Astrocyte (in vitro differentiated cells and primary cell): ENCODE measurements around the gene ICAM1. TPM values are rescaled to one million over a fixed set of nuclear protein-coding genes. Genes with fewer than 3 reads are reported as not detected.
"Not testable (repeated sequence)": the region's sequence is repeated elsewhere in the genome, so short reads cannot be mapped to it uniquely, and the experiment has no call there.

Source experiments
- DNase-seq: peaks from one replicate; pipeline ENCODE4 v3.0.0-alpha.2; 2010; ENCODE audit warnings: low read depth
- FAIRE-seq: peaks from 2 replicates; lab custom pipeline; 2011; peaks lifted over from hg19 to GRCh38; lab: Jason Lieb, UNC
- H2AFZ ChIP-seq: 2 replicates; pipeline ENCODE4 v1.6.0; 2012; ENCODE audit warnings: low read depth, low read length, inconsistent platforms
- H3K27ac ChIP-seq: 2 replicates; pipeline ENCODE4 v1.5.1; 2011; ENCODE audit warnings: low read depth, low read length, inconsistent platforms
- H3K27me3 ChIP-seq: 2 replicates; pipeline ENCODE4 v1.6.0; 2011; ENCODE audit warnings: low read length, inconsistent platforms; ENCODE audit not compliant: insufficient read depth
- H3K36me3 ChIP-seq: 2 replicates; pipeline ENCODE4 v1.5.1; 2011; ENCODE audit warnings: low read length, inconsistent platforms; ENCODE audit not compliant: insufficient read depth
- H3K4me1 ChIP-seq: 2 replicates; pipeline ENCODE4 v1.5.1; 2011; ENCODE audit warnings: low read length, inconsistent platforms; ENCODE audit not compliant: insufficient read depth
- H3K4me2 ChIP-seq: 2 replicates; pipeline ENCODE4 v1.6.0; 2012; ENCODE audit warnings: low read length, inconsistent platforms
- H3K4me3 ChIP-seq: 2 replicates; pipeline ENCODE4 v1.5.1; 2011; ENCODE audit warnings: low read depth, mild to moderate bottlenecking, low read length, inconsistent platforms; ENCODE audit not compliant: insufficient read depth
- H3K79me2 ChIP-seq: 2 replicates; pipeline ENCODE4 v1.6.0; 2012; ENCODE audit warnings: mild to moderate bottlenecking, low read length, inconsistent platforms; ENCODE audit not compliant: insufficient read depth
- H3K9ac ChIP-seq: 2 replicates; pipeline ENCODE4 v1.6.0; 2012; ENCODE audit warnings: mild to moderate bottlenecking, low read length, inconsistent platforms
- H3K9me3 ChIP-seq: 2 replicates; pipeline ENCODE4 v1.5.1; 2012; ENCODE audit warnings: low read depth, mild to moderate bottlenecking, low read length, inconsistent platforms; ENCODE audit not compliant: insufficient read depth
- H4K20me1 ChIP-seq: 2 replicates; pipeline ENCODE4 v1.6.0; 2012; ENCODE audit warnings: low read length, inconsistent platforms; ENCODE audit not compliant: insufficient read depth
- H3K27ac Mint-ChIP-seq: one replicate; pipeline ENCODE4 v1.8.0; 2021; ENCODE audit warnings: mild to moderate bottlenecking, mixed read lengths; ENCODE audit not compliant: unreplicated experiment
- H3K27me3 Mint-ChIP-seq: one replicate; pipeline ENCODE4 v1.8.0; 2021; ENCODE audit warnings: low read depth, mixed read lengths; ENCODE audit not compliant: unreplicated experiment
- H3K36me3 Mint-ChIP-seq: one replicate; pipeline ENCODE4 v1.8.0; 2021; ENCODE audit warnings: low read depth, mixed read lengths; ENCODE audit not compliant: unreplicated experiment
- H3K4me1 Mint-ChIP-seq: one replicate; pipeline ENCODE4 v1.8.0; 2021; ENCODE audit warnings: low read depth, mixed read lengths; ENCODE audit not compliant: unreplicated experiment
- H3K4me3 Mint-ChIP-seq: one replicate; pipeline ENCODE4 v1.8.0; 2021; ENCODE audit warnings: mild to moderate bottlenecking, moderate library complexity, mixed read lengths; ENCODE audit not compliant: unreplicated experiment
- H3K9me3 Mint-ChIP-seq: one replicate; pipeline ENCODE4 v1.8.0; 2021; ENCODE audit warnings: mild to moderate bottlenecking, mixed read lengths; ENCODE audit not compliant: unreplicated experiment
- EZH2 ChIP-seq: IDR thresholded peaks from 2 replicates; pipeline ENCODE4 v1.6.1; 2012; ENCODE audit warnings: mild to moderate bottlenecking, low read length, inconsistent platforms; ENCODE audit not compliant: insufficient read depth
- total RNA-seq: library from RNA; stranded (reverse); gene quantifications from 2 replicates; pipeline ENCODE4 v1.2.1, GENCODE V29; 2021
- TF ChIP-seq, protein P1 (sequence below): IDR thresholded peaks from 2 replicates; pipeline ENCODE4 v1.5.1; 2011; ENCODE audit warnings: low read depth, mild to moderate bottlenecking, inconsistent platforms, low read length, moderate library complexity; ENCODE audit not compliant: insufficient read depth

The ICAM1 gene
- total RNA-seq, 1 donor from 2014 or later = 11.0 TPM

DNA sequence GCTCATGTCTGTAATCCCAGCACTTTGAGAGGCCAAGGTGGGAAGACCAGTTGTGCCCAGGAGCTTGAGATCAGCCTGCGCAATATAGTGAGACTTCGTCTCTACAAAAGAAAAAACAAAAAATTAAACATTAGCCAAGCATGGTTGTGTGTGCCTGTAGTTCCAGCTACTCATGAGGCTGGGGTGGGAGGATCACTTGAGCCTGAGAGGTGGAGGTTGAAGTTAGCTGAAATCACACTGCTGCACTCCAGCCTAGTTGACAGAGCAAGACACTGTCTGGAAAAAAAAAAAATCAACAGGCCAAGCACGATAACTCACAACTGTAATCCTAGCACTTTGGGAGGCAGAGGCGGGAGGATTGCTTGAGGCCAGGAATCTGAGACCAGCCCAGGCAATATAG, 35.9 kb upstream of the ICAM1 start:
- Mint-ChIP-seq H3K27me3 (no peaks in the 10 kb centered on the region), H3K27ac (no peak overlapping the region), H3K9me3 (no peaks in the 10 kb centered on the region), H3K4me3 (no peak overlapping the region), H3K4me1 (peaks cover 1% of the 10 kb centered on the region), H3K36me3 (no peaks in the 10 kb centered on the region)
- no peaks in the 10 kb centered on the region for H3K9me3 ChIP-seq
- peaks cover 9% of the 10 kb centered on the region for H3K79me2 ChIP-seq
- H3K4me2 ChIP-seq = no peak overlapping the region
- H3K4me3 ChIP-seq = no peak overlapping the region
- no peak for DNase-seq
- no peaks in the 10 kb centered on the region for H3K36me3 ChIP-seq
- FAIRE-seq = no peak
- H2AFZ ChIP-seq = no peak overlapping the region
- TF ChIP-seq, protein P1, sequence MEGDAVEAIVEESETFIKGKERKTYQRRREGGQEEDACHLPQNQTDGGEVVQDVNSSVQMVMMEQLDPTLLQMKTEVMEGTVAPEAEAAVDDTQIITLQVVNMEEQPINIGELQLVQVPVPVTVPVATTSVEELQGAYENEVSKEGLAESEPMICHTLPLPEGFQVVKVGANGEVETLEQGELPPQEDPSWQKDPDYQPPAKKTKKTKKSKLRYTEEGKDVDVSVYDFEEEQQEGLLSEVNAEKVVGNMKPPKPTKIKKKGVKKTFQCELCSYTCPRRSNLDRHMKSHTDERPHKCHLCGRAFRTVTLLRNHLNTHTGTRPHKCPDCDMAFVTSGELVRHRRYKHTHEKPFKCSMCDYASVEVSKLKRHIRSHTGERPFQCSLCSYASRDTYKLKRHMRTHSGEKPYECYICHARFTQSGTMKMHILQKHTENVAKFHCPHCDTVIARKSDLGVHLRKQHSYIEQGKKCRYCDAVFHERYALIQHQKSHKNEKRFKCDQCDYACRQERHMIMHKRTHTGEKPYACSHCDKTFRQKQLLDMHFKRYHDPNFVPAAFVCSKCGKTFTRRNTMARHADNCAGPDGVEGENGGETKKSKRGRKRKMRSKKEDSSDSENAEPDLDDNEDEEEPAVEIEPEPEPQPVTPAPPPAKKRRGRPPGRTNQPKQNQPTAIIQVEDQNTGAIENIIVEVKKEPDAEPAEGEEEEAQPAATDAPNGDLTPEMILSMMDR = no peak
- TF ChIP-seq EZH2 = no peak
- H3K27me3 ChIP-seq = no peaks in the 10 kb centered on the region
- H3K9ac ChIP-seq = no peak overlapping the region
- peaks cover 3% of the 10 kb centered on the region for H3K4me1 ChIP-seq
- no peaks in the 10 kb centered on the region for H4K20me1 ChIP-seq
- no peak overlapping the region for H3K27ac ChIP-seq

DNA sequence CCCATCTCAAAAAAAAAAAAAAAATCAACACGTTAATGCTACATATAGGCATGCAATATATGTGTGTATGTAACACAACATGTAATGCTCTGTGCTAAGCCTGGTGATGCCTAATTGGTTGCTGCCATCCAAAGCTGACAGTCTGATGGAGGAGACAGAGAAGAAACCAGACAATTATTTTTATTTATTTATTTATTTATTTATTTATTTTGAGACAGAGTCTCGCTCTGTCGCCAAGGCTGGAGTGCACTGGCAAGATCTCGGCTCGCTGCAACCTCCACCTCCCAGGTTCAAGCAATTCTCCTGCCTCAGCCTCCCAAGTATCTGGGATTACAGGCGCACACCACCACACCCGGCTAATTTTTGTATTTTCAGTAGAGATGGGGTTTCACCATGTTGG, 35.5 kb upstream of the ICAM1 start:
- H3K9ac ChIP-seq, DNase-seq, H3K9me3 ChIP-seq, FAIRE-seq, H3K27me3 ChIP-seq, H3K4me1 Mint-ChIP-seq, H3K4me3 ChIP-seq, H3K36me3 ChIP-seq, H3K27ac Mint-ChIP-seq, H3K4me1 ChIP-seq, H3K9me3 Mint-ChIP-seq, H2AFZ ChIP-seq, H4K20me1 ChIP-seq, H3K27me3 Mint-ChIP-seq, H3K4me3 Mint-ChIP-seq, H3K36me3 Mint-ChIP-seq, H3K4me2 ChIP-seq, H3K79me2 ChIP-seq, H3K27ac ChIP-seq: not testable (repeated sequence)

DNA sequence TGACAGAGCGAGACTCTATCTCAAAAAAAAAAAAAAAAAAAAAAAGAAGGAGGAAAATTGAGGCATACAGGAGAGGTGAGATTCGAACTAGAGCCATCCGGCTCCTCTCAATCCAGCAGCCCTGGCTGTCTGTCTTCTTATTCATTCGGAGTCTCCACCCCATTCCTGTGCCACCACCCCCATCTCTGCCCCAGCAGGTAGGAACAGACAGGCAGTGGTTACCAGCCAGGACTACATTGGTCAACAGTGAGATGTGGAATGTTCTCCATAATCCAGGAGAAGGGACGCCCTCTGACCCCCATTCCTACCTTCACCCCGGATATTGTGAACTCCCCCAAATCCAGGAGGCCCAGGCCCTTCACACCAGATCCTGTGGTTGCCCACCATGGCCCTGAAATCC, 33.2 kb upstream of the ICAM1 start:
- no peak for FAIRE-seq

More for the DNA sequence above, 33.2 kb upstream of the ICAM1 start:
- Histone ChIP-seq H3K79me2 (no peaks in the 10 kb centered on the region), H3K4me1 (peaks cover 3% of the 10 kb centered on the region), H4K20me1 (no peaks in the 10 kb centered on the region), H3K36me3 (no peaks in the 10 kb centered on the region), H3K4me2 (no peak overlapping the region), H3K9ac (no peak overlapping the region), H3K9me3 (no peaks in the 10 kb centered on the region), H2AFZ (no peak overlapping the region), H3K27ac (no peak overlapping the region), H3K27me3 (no peaks in the 10 kb centered on the region), H3K4me3 (no peak overlapping the region)
- Mint-ChIP-seq H3K36me3 (no peaks in the 10 kb centered on the region), H3K27me3 (no peaks in the 10 kb centered on the region), H3K27ac (no peak overlapping the region), H3K9me3 (no peaks in the 10 kb centered on the region), H3K4me3 (no peak overlapping the region), H3K4me1 (peaks cover 1% of the 10 kb centered on the region)
- no peak for DNase-seq
- TF ChIP-seq, protein P1 = no peak
- TF ChIP-seq EZH2 = no peak
